Middle frontal gyrus (tissue), 1 donor: ENCODE results near the gene GDPD4.

Experiments
- DNase-seq: peaks from one replicate; pipeline ENCODE4 v3.0.0-alpha.2; 2015; ENCODE audit warnings: low spot score; ENCODE audit errors: extremely low spot score

The GDPD4 gene

DNA sequence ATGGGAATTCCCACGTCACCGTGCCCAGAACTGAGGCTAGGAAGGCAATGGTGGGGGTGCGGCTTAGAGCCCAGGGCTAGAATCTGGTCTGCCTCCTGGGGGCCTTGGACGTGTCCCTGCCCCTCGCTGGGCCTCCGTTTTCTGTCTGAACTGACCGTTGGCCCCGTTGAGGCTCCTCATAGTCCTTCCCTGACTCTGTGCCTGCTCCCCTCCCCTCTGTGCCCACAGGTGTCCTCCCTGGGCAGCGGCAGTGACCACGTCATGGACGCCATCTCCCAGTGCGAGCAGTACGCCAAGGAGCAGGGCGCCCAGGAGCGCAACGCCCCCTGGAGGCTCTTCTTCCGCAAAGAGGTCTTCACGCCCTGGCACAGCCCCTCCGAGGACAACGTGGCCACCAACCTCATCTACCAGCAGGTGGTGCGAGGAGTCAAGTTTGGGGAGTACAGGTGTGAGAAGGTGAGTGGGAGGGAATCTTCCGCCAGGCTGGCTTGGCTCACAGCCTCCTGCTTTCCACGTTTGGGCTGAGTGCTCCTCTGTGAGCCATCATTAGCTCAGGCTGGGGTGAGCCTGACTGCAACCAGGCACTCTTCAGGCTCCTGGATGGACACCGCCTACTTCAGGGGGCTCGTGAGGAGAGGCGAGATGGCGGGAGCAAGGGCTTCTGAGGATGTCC, 109.5 kb downstream of the GDPD4 start:
- DNase-seq = no peak

DNA sequence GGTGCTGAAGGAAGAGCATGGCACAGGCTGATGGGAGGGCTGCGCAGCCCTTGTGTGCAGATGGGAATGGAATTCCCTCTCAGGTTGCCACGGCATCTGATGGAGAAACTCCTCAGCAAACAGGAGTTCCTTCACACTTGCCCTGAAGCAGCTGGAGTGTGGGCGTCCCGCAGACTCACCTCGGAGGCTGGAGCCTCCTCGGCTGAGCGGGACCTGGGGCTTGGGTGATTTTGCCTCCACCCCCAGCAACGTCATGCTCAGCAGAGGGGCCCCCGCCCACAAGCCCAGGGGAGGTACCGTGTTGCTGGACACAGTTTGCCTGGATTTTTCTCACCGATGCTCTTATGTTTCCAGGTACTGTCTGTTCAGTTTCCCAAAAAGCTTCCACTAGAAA, 110.1 kb downstream of the GDPD4 start:
- DNase-seq = peak; percentile 18

DNA sequence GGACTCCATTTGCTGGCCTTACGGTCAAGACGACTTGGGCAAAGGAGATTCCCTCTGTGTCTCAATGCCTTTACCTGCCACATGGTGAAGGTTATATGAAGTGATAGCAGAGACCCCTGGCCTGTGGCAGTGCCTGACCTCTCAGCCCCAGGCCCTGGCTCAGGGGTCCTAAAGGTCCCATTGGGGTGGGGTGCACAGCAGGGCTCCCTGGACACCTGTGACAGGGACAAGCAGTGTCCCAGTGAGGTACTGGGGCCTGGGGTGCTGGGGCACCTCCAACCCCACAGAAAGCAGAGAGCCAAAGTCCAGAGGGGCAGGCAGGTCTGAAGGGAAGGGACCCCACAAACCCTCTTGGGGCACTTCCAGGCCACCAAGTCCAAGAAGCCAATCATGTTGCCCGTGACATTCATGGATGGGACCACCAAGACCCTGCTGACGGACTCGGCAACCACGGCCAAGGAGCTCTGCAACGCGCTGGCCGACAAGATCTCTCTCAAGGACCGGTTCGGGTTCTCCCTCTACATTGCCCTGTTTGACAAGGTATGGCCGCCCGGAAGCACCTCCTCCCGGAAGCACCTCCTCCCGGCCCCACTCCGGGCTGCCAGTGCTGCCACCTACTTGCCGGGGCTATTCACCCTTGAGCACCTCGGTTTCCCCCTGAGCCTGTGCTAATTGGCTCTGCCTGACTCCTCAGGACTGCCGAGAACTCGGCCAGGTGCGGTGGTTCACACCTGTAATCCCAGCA, 111.0 kb downstream of the GDPD4 start:
- DNase-seq = no peak

DNA sequence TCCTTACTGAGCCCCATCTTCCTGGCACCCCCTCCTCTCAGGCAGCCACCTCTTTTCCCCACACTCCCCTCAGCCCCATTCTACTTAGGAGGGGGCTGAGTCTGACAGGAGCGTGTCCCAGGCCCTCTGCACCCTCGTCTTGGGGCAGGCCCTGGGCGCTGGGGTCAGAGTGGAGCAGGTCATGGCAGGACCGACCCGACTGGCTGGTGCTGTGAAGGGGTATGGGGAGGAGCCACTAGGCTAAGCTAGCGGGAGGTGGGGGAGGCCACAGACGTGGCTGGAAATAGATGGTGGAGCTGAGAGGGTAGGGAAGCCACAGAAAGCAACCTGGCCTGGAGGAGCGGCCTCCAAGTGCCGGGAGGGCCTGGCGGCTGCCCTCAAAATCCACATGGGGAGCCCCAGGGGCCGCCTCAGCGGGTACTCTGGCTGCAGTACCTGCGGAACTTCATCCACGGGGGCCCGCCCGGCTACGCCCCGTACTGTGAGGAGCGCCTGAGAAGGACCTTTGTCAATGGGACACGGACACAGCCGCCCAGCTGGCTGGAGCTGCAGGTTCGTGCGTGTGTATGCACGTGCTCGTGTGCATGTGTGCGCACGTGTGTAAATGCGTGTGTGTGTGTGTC, 111.8 kb downstream of the GDPD4 start:
- DNase-seq = no peak

DNA sequence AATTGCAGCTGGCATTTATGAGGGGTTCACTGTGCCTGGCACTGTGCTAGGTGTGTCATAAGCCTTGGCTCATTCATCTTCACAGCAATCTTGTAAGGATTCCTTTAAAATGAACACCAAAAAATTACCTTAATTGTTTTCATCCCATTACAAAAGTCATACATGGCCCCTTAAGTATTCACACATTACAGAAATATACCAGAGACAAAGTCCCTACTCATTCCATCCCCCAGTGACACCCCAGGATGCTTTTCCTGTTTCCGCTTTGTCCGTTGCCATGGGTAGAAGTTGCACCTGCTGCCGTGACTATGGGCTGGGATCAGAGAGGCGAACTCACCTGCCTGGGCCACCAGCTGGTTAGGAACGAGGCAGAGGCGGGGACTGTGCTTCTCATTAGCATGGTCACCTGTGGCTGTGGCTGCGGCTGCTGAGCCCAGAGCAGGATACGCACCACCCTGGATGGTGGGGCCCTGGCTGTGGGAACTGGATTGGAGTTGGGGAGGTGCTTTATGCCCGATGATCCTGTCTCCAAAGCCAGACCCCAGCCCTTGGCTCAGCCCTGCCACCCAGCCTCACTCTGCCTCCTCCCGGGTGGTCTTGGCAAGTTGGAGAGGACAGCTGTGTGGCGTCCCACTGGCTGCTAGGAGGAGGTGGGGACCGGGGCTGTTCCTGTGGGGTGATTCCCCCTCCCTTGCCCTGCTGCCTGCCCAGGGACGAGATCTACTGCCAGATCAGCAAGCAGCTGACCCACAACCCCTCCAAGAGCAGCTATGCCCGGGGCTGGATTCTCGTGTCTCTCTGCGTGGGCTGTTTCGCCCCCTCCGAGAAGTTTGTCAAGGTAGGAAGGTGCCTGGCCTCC, 112.6 kb downstream of the GDPD4 start:
- DNase-seq = no peak

DNA sequence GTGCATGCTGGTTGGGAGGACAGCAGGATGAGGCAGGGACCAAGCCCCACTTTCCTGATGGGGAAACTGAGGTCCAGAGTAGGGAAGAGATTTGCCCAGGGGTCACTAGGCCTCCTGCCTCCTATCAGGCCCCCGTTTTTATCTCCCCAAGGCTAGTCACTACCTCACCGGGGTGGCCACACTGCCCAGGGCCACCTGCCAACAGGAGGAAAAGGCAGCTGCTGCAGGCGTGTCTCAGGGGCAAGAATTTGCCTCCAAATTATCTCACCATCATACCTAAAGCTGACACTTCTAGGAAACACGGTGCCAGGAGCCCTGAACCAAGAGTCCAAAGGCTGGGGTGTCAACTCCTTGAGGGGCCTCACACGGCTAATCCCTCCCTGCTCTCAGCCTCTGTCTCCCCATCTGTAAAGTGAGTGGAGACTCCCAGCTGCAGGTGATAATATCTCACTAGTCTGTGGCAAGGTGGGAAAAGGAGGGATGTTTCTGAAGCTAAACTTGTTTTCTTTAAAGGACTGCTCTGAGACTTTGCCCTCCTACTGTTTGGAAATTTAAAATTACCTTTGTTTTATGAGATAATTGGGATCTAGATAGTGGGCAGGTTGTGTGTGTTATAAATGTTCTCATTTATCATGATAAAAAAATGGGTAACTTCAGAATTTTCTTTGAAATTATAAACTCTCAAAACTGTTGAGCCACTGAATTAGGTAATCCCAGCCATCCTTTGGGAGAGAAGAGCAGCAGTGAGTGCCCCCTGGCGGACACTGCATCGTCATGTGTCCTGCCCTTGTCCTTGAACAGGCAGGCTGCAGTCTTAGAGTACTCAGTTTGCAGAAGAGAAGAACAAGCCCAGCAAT, 113.5 kb downstream of the GDPD4 start:
- DNase-seq = peak; percentile 56

DNA sequence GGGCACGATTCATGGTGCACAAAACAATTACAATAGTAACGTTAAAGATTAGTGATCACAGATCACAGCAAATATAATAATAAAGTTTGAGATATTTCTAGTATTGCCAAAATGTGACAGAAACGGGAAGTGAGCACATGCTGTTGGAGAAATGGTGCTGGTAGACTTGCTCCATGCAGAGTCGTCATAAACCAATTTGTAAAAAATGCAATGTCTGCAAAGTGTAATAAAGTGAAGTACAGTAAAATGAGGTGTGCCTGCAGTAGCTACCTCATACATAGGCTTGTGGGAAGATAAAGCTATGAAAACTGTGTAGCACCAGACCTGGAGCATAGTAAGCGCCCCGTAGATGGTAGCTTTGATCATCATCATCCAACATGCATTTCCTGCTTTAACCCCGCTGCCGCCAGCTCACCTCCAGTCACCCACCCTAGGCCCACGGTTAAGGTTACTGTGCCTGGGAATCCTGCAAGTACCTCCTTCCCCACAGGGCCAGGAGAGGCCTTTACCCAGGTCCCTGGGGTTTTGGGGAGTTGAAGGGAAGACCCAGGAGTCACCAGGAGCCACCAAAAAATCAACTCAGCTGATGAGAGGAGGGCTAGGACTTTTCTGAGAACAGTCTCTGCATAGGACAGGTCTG, 114.3 kb downstream of the GDPD4 start:
- no peak for DNase-seq

DNA sequence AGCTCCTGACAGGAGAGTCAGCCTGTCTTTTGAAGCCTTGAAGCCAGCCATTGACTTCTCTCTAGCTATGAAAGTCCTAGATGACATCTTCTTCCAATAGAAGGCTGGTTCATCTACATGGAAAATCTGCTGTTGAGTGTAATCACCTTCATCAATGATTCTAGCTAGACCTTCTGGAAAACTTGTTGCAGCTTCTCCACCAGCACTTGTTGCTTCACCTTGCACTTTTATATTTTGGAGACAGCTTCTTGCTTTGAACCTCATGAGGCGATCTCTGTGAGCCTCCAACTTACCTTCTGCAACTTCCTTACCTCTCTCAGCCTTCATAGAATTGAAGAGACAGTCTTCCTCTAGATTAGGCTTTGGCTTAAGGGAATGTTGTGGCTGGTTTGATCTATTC, 115.2 kb downstream of the GDPD4 start:
- no peak for DNase-seq

DNA sequence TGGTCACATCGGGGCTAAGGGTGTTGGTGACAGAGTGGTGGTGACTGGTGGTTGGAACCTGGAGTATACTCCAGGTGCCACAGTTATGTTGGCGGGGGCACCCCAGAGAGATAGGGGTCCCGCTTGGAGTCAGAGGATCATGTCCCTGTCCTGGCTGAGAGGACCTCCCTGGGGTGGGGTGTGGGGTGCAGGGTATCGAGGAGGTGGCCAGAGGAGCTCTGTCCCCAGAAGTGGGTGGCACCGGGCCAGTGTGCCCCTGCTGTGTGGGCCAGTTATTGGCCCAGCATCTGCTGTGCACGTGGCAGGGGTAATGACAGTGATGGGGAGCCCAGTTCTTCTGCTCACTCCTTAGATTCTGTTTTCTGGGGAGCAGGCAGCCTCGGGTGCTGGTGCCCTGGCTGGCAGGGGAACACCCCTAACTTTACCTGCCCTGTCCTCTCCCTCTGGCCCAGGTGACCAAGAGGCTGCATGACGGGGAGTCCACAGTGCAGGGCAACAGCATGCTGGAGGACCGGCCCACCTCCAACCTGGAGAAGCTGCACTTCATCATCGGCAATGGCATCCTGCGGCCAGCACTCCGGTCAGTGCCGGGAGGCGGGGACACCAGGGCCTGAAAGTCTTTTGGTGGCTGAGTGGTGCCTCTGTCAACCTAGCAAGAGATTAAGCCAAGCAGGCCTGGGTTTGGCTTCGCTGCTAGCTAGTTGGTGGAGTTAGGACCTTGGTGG, 117.2 kb downstream of the GDPD4 start:
- no peak for DNase-seq

DNA sequence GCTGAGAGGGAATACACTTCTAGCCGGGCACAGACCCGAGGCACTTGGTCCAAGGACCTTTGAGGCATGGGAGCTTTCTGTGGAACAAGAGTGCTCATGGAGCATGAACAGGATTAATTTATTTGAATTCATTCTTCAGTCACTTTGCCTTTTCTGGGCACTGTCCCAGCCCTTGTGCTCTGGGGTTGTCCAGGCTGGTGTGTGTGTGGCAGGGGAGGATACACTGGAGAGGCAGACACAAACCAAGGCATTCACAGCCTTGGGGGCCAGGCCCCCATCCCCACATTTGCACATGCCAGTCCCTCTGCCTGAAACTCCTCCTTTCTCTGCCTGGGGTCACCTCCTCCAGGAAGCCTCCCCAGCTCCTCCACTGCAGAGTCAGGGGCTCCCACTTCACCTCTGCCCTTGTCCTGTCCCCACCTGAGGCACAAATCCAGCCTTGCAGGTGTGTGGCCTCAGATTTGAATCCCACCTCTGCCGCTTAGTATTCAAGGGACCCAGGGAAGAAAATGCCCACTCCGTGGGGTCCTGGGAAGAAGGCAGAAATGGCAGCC, 118.0 kb downstream of the GDPD4 start:
- no peak for DNase-seq

DNA sequence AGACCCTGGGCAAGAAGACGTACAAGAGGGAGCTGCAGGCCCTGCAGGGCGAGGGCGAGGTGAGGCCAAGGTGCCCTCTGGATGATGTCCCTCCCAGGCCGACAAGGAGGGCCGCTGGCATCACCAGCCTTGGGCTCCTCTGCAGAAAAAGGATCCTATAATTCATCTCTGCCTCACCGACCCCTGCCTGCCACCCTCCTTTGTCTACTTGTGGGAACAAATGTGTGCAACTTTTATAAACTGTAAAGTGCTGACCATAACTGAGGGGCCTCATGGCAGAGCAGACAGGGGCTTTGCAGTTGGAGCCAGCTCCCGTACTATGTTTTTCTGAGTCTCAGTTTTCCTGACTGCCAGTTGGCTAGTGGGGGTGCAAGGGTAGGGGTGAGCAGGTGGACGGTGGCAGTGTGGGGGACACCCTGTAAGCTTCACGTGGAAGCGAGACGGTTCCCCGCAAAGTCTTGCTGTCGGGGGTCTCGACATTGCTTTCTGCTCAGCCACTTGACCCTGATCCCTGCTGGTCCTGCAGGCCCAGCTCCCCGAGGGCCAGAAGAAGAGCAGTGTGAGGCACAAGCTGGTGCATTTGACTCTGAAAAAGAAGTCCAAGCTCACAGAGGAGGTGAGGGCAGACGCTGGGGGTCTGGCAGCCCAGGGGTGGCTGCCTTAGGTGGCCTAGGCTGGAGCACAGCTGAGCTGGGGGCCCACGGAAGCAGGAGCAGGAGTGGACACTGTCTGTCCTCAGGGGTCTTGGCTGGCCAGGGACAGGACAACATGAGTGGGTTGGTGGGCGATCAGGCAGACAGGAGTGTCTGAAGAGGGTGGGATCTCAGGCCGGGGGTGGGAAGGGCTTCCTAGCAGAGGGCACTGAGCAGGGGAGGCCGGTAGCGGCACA, 118.7 kb downstream of the GDPD4 start:
- no peak for DNase-seq

DNA sequence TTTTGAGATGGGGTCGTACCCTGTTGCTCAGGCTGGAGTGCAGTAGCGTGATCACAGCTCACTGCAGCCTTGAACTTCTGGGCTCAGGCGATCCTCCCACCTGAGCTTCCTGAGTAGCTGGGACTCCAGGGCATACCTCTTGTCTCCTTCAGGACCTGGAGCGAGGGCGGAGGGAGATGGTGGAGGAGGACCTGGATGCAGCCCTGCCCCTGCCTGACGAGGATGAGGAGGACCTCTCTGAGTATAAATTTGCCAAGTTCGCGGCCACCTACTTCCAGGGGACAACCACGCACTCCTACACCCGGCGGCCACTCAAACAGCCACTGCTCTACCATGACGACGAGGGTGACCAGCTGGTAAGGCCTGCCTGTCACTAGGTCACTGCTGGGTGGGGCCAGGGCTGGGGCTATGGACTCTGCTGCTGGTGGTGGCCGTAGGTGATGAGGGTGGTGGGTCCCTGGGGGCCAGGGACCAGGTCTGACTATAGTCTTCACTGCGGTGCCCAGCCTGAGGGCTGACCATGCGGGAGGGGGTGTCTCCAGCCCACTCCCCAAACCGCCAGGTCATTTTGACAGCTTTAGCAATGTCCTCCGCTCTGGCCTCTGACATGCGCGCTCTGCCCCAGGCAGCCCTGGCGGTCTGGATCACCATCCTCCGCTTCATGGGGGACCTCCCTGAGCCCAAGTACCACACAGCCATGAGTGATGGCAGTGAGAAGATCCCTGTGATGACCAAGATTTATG, 119.5 kb downstream of the GDPD4 start:
- no peak for DNase-seq

DNA sequence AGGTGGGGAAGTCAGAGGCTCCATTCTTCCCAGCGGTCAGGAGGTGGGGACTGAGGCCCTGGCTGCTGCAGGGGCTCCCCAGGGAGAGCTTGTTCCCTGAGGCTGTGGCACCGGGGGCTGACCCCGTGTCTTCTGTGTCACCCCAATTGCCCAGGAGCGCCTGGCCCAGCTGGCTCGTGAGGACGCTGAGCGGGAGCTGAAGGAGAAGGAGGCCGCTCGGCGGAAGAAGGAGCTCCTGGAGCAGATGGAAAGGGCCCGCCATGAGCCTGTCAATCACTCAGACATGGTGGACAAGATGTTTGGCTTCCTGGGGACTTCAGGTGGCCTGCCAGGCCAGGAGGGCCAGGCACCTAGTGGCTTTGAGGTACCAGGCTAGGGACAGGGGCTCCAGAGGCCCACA, 120.3 kb downstream of the GDPD4 start:
- no peak for DNase-seq

DNA sequence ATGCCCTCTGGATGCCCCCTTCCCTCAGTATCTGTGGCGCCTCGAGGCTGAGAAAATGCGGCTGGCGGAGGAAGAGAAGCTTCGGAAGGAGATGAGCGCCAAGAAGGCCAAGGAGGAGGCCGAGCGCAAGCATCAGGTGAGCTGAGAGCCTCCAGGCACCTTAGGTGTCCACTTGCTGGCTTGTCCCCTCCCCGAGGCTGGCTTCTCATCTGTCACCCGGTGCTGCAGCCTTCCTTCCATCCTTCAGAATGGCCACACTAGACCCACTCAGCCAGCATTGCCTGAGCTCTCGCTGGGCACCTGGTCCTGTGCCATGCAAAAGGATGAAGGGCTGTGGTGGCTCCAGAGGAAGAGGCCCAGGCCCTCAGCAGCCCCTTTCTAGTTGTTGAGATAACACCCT, 121.1 kb downstream of the GDPD4 start:
- DNase-seq = no peak

DNA sequence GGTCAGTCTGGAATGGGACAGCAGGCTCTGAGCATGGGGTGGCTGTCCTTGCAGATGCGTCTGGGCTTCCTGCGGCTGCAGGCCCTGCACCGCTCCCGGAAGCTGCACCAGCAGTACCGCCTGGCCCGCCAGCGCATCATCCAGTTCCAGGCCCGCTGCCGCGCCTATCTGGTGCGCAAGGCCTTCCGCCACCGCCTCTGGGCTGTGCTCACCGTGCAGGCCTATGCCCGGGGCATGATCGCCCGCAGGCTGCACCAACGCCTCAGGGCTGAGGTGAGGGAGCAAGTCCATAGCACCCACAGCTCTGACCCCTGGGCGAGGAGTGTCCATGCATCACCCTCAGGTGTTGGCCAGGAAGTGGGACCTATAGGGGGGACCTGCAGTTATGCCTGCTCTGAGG, 121.8 kb downstream of the GDPD4 start:
- DNase-seq = no peak

DNA sequence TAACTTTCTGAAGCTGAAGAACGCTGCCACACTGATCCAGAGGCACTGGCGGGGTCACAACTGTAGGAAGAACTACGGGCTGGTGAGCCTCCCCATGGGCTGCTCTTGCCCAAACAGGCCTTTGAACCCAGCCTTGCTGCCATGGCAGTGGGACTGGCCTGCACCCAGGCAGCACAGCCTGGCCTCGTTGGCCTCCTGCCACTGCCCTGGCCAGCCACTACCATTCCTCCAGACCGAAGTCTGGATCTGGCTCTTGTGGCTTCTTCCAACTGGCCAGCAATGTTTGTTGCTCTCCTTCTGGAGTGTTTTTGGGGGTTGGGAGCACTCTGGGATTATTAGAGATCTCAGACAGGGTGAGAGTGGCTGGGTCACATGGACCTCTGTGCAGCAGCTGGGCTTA, 122.4 kb downstream of the GDPD4 start:
- peak; percentile 13 for DNase-seq

DNA sequence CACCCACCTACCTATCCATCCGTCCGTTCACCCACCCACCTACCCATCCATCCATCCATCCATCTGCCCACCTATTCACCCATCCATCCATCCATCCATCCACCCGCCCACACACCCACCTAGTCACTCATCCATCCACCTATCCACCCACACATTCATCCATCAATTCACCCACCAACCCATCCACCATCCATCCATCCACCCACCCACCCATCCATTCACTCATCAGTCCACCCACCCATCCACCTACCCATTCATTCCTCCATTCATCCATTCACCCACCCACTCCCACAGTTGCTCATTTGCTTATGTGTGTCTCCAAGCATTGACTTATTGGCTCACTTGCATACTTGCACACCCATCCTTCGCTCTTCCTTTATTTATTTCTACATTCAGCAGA, 123.3 kb downstream of the GDPD4 start:
- DNase-seq = no peak

DNA sequence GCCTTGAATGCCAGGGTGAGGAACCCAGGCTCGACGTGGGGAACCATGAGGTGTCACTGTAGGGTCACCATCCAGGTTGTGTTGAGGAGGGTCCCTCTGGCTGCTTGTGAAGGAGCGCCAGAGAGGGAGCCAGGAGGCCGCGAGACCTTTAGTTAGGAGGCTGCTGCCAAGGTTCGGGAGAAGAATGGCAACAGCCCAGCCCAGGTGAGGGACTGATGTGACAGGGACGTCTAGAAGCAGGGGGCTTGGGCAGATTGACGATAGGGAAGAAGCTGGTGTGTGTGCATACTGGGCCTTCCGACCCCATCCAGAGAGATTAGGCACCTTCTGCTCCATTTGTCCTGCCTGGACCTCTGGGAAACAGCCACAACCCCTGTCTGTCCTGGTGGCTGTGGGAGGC, 124.5 kb downstream of the GDPD4 start:
- DNase-seq = no peak
